BE2C (cell line): ENCODE results near the gene TGM2.

Source experiments
- DNase-seq: peaks from one replicate; pipeline ENCODE4 v3.0.0-alpha.2; 2020
- H3K27me3 ChIP-seq: fragments of 250-450 bp; sonication (Bioruptor Pico); 2 replicates; pipeline ENCODE4 v1.5.1; 2020; ENCODE audit warnings: mild to moderate bottlenecking
- H3K36me3 ChIP-seq: fragments of 250-450 bp; sonication (Bioruptor Pico); 2 replicates; pipeline ENCODE4 v1.5.1; 2020; ENCODE audit warnings: mild to moderate bottlenecking
- H3K4me1 ChIP-seq: fragments of 250-450 bp; sonication (Bioruptor Pico); 2 replicates; pipeline ENCODE4 v1.5.1; 2020
- H3K4me3 ChIP-seq: 2 replicates; pipeline ENCODE4 v1.5.1; 2011; ENCODE audit warnings: low read depth, low read length
- H3K9me3 ChIP-seq: fragments of 250-450 bp; sonication (Bioruptor Pico); 2 replicates; pipeline ENCODE4 v1.5.1; 2020
- TF ChIP-seq, protein P1 (sequence below): IDR thresholded peaks from 2 replicates; pipeline ENCODE4 v1.5.1; 2012; ENCODE audit warnings: mild to moderate bottlenecking, low read depth, low read length

The TGM2 gene

DNA sequence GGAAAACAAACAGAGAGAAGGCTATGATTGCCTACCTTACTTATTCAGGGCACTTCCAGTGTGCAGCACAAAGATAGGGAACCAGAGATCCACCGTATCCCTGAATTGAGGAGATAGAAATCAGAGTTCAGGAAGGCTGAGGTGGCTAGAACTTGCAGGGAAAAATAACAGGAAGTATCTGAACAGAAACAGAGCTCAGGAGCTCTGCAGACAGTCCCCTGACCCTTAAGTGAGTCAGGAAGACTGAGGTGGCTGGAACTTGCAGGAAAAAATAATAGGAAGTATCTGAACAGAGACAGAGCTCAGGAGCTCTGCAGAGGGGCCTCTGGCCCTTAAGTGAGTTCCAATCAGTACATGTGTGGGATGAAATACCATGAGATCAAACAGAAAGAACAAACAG, 66.1 kb downstream of the TGM2 start:
- peaks cover 13% of the 10 kb centered on the region for H3K4me1 ChIP-seq
- DNase-seq: no peak
- no peak overlapping the region for H3K4me3 ChIP-seq
- H3K9me3 ChIP-seq: no peaks in the 10 kb centered on the region
- no peaks in the 10 kb centered on the region for H3K27me3 ChIP-seq
- 0 out of 2 replicates have a peak, but pooled peaks cover 2% of the 10 kb centered on the region for H3K36me3 ChIP-seq
- TF ChIP-seq, protein P1, sequence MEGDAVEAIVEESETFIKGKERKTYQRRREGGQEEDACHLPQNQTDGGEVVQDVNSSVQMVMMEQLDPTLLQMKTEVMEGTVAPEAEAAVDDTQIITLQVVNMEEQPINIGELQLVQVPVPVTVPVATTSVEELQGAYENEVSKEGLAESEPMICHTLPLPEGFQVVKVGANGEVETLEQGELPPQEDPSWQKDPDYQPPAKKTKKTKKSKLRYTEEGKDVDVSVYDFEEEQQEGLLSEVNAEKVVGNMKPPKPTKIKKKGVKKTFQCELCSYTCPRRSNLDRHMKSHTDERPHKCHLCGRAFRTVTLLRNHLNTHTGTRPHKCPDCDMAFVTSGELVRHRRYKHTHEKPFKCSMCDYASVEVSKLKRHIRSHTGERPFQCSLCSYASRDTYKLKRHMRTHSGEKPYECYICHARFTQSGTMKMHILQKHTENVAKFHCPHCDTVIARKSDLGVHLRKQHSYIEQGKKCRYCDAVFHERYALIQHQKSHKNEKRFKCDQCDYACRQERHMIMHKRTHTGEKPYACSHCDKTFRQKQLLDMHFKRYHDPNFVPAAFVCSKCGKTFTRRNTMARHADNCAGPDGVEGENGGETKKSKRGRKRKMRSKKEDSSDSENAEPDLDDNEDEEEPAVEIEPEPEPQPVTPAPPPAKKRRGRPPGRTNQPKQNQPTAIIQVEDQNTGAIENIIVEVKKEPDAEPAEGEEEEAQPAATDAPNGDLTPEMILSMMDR: no peak

DNA sequence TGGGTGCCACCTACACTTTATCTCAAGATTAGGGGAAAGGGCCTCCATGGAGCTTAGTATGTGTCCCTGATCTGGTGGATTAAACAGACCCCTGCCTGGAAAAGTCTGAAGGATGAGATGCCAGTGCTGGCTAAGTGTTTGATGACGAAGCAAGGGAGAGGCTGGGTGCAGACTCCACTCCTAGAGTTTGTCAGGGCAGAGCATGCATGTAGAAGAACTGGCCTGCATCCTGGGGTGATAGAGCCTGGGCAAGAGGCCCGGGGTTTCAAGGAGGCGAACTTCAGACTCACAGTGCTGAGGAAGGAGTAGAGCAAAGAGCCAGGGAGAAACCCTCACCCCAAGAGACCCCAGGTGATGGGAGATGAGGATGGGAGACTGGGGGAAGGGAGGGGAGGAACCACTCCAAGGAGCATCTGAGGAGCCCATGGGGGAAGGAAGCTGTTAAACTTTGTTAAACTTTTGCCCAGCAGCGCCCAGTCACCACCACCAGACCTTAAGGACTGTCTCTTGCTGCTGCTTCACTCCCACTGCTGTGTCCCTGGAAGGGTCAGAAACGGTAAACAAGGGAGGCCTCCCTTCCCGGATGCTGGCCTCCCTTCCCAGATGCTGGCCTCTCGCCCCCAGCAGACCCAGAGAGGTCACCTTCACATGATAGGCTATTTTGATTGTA, 69.9 kb downstream of the TGM2 start:
- H3K36me3 ChIP-seq: peaks cover 19% of the 10 kb centered on the region
- H3K27me3 ChIP-seq: no peaks in the 10 kb centered on the region
- DNase-seq: no peak
- H3K9me3 ChIP-seq: no peaks in the 10 kb centered on the region
- TF ChIP-seq, protein P1: no peak
- H3K4me3 ChIP-seq: no peak overlapping the region
- peaks cover 26% of the 10 kb centered on the region for H3K4me1 ChIP-seq

DNA sequence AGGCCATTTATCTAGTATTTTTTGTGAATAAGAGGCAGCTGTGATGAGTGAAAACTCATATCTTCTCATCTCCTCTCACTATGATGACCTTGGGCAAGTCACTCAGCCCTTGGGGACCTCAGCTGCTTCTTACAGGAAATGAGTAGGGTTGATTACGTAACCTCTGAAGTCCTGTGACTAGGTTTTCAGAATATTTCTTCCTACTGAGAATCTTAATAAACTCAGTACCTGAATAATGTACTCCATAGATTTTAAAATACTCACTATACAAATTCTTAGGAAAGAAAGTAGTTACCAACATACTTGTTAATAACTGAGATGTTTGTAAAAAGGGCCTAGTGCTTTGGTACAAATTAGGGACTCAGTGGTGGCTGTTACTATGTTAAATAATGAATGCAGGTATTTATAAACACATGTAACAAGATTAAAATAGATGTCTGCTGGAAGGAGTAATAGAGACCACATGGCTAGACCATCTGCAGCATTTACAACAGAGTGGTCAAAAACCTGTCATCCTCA, 70.6 kb downstream of the TGM2 start:
- peaks cover 26% of the 10 kb centered on the region for H3K4me1 ChIP-seq
- TF ChIP-seq, protein P1: no peak
- no peaks in the 10 kb centered on the region for H3K27me3 ChIP-seq
- H3K36me3 ChIP-seq: peaks cover 25% of the 10 kb centered on the region
- no peaks in the 10 kb centered on the region for H3K9me3 ChIP-seq
- no peak overlapping the region for H3K4me3 ChIP-seq
- peak; percentile 34 for DNase-seq

DNA sequence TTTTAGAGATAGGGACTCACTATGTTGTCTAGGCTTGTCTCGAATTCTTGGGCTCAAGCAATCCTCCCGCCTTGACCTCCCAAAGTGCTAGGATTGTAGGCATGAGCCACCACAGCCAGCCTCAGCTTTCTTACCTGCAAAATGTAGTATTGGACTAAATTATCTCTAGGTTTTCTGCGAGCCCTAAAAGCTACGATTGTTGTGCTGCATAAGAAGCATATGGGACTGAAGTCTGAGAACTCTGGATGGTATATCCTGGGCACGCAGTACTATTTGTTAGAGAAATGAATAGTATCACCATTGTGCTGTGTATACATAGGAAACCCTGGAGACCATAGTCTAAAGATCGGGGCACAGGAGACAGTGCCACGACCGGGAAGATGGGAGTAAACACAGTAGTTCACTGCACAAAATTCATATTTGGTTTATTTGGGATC, 71.4 kb downstream of the TGM2 start:
- Histone ChIP-seq H3K36me3 (peaks cover 25% of the 10 kb centered on the region), H3K9me3 (no peaks in the 10 kb centered on the region), H3K4me3 (no peak overlapping the region), H3K27me3 (no peaks in the 10 kb centered on the region), H3K4me1 (peaks cover 26% of the 10 kb centered on the region)
- DNase-seq: no peak
- TF ChIP-seq, protein P1: no peak

DNA sequence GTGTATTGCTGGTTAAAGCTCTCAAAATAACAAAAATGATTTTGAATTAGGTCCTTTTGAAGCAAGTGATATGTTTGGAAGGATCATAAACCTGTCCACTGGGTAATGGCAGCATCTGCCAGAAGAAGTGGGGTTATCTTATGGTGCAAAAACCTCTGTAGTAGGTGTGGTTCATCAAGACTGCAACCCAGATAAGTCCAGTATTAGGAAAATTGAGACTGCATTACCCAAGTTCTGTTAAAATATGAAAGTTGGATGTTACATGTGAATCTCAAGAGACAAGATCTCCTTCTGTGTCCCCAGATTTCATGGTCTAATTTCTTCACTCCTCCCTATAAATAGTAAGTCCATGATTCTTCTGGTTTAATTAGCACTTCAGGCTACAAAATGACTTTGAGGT, 72.2 kb downstream of the TGM2 start:
- Histone ChIP-seq H3K4me1 (peaks cover 26% of the 10 kb centered on the region), H3K9me3 (no peaks in the 10 kb centered on the region), H3K36me3 (peaks cover 25% of the 10 kb centered on the region), H3K27me3 (no peaks in the 10 kb centered on the region), H3K4me3 (no peak overlapping the region)
- TF ChIP-seq, protein P1: no peak
- no peak for DNase-seq

DNA sequence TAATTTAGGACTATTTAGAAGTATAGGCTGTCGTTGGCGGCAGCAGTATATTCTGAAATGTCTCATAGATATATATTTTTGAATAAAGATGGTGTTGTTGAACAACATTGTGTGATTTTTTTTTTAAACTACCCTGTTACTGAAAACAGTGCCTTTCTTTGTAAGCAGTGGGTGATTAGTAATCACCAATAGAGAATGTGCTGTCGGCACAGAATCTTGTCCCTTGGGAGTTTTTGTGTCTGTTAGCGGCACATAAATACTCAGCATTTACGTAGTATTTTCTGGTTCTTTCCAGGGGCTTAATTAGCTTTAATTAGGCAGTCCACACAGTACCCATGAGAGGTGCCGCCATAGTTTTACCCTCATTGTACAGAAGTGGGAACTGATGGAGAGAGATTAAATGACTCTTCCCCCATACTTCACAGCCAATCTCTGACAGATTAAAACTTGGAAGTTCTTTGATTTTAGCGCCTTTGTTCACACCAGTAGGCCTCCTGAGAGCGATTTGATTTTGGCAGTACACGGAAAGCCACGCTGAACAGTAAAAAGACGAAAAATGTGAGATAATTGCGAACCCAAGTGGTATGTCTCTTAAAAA, 72.7 kb downstream of the TGM2 start:
- DNase-seq: no peak
- TF ChIP-seq, protein P1: no peak
- Histone ChIP-seq H3K4me3 (no peak overlapping the region), H3K4me1 (peaks cover 26% of the 10 kb centered on the region), H3K27me3 (no peaks in the 10 kb centered on the region), H3K36me3 (peaks cover 25% of the 10 kb centered on the region), H3K9me3 (no peaks in the 10 kb centered on the region)
